Hematopoietic multipotent progenitor cell (in vitro differentiated cells): ENCODE results near the gene KCNJ10. TPM values are rescaled to one million over a fixed set of nuclear protein-coding genes. Genes with fewer than 3 reads are reported as not detected.
A peak's percentile ranks its signal among the peaks of the same experiment; 100 is the strongest.
"Not testable (repeated sequence)": the region's sequence is repeated elsewhere in the genome, so short reads cannot be mapped to it uniquely, and the experiment has no call there.

Experiments used
- DNase-seq, 3 donors: peaks; one replicate each; pipeline ENCODE4 v3.0.0-alpha.2; 2011 to 2015; ENCODE audit warnings: low read depth in 2 of 3, low spot score in 2 of 3
- total RNA-seq: library from RNA; depleted of rRNA; stranded (reverse); fragments of >200 nt; gene quantifications from one replicate; pipeline ENCODE4 v1.2.3, GENCODE V29; 2012

The KCNJ10 gene
- under 0.01 TPM for total RNA-seq

GRCh38 chr1:160069460-160070231 is at the start of gene KCNJ10:
KCNJ10 (minus strand) TSS chr1:160070160; CDS start chr1:160042532, 27,628 bp downstream.
- DNase-seq, result no peak

- DNase-seq, result no peak
Observed at GRCh38 chr1:160118928-160119327, 49.0 kb upstream of the KCNJ10 start.

- no peak for DNase-seq
Observed at GRCh38 chr1:160117709-160118183, 47.8 kb upstream of the KCNJ10 start.

- no peak for DNase-seq
Observed at GRCh38 chr1:160117300-160117699, 47.3 kb upstream of the KCNJ10 start.

GRCh38 chr1:160116283-160117147 is 46.6 kb upstream of the KCNJ10 start:
- DNase-seq, result no peak

- no peak for DNase-seq
Observed at GRCh38 chr1:160115545-160116282, 45.8 kb upstream of the KCNJ10 start, which contains the start of gene ATP1A2. ATP1A2 (plus strand) TSS chr1:160115759; CDS start chr1:160115862, 103 bp downstream.

GRCh38 chr1:160114085-160114484 is 44.1 kb upstream of the KCNJ10 start:
- no peak for DNase-seq

- DNase-seq, result no peak
Observed at GRCh38 chr1:160113407-160113806, 43.4 kb upstream of the KCNJ10 start.

- DNase-seq, result no peak
Observed at GRCh38 chr1:160112357-160112756, 42.4 kb upstream of the KCNJ10 start.

- not testable (repeated sequence) for DNase-seq
Observed at GRCh38 chr1:160111462-160111861, 41.5 kb upstream of the KCNJ10 start.

- DNase-seq, result no peak
Observed at GRCh38 chr1:160109686-160110085, 39.7 kb upstream of the KCNJ10 start.

GRCh38 chr1:160108888-160109662 is 39.1 kb upstream of the KCNJ10 start:
- peak in 2 of 3 donors; percentile 44 to 78 for DNase-seq

- DNase-seq, result no peak
Observed at GRCh38 chr1:160107512-160107911, 37.6 kb upstream of the KCNJ10 start.

- no peak for DNase-seq
Observed at GRCh38 chr1:160105155-160105554, 35.2 kb upstream of the KCNJ10 start.

GRCh38 chr1:160104486-160104885 is 34.5 kb upstream of the KCNJ10 start:
- DNase-seq, result no peak

- no peak for DNase-seq
Observed at GRCh38 chr1:160103658-160104408, 33.9 kb upstream of the KCNJ10 start.

GRCh38 chr1:160101717-160102522 is 32.0 kb upstream of the KCNJ10 start:
- no peak for DNase-seq

- DNase-seq, result peak in 2 of 3 donors; percentile 79 to 87
Observed at GRCh38 chr1:160101037-160101716, 31.2 kb upstream of the KCNJ10 start.
